Body of pancreas (tissue), 4 donors: Measurements from ENCODE around the gene TMEM94. TPM values are rescaled to one million over a fixed set of nuclear protein-coding genes. Genes with fewer than 3 reads are reported as not detected.
"Not testable (repeated sequence)": the region's sequence is repeated elsewhere in the genome, so short reads cannot be mapped to it uniquely, and the experiment has no call there.

Experiments used
- ATAC-seq: fragments of 150-250 bp; one replicate; pipeline ENCODE4 v1.9.1; 2016
- DNase-seq, 4 donors: peaks; one replicate each; pipeline ENCODE4 v3.0.0-alpha.2; 2019
- H3K27ac ChIP-seq, 4 donors: fragments of 200-600 bp; sonication (generic); 1 replicate in 3 of 4; 2 replicates in 1 of 4; pipeline versions ENCODE4 v1.5.1 to v1.6.1; 2016 to 2019; ENCODE audit warnings: mild to moderate bottlenecking in 1 of 4, mixed read lengths in 1 of 4, moderate library complexity in 1 of 4
- H3K27me3 ChIP-seq, 2 donors: fragments of 200-600 bp; sonication (generic); one replicate each; pipeline ENCODE4 v1.6.0; 2016; ENCODE audit warnings: mild to moderate bottlenecking in 1 of 2
- H3K36me3 ChIP-seq, 2 donors: fragments of 200-600 bp; sonication (generic); replicated peaks in 1 of 2; 2 replicates each; pipeline ENCODE4 v1.5.1; 2016; ENCODE audit warnings: low read depth in 2 of 2; ENCODE audit not compliant: insufficient read depth in 1 of 2
- H3K4me1 ChIP-seq: fragments of 200-600 bp; sonication (generic); one replicate; pipeline ENCODE4 v1.6.0; 2016
- H3K4me3 ChIP-seq, 2 donors: fragments of 200-600 bp; sonication (generic); 1 replicate in 1 of 2; 2 replicates in 1 of 2; pipeline ENCODE4 v1.5.1; 2016 to 2019
- H3K9me3 ChIP-seq, 3 donors: fragments of 200-600 bp; sonication (generic); 1 replicate in 2 of 3; 2 replicates in 1 of 3; pipeline ENCODE4 v1.5.1; 2016
- POLR2A ChIP-seq, 3 donors: fragments of 450-650 bp; IDR thresholded peaks; one replicate each; pipeline ENCODE4 v1.6.1; 2016; ENCODE audit warnings: antibody characterized with exemption in 3 of 3, mild to moderate bottlenecking in 2 of 3
- WGBS, 2 donors: methylation state at CpG; one replicate each; pipeline ENCODE4 v1.1.5; 2017; 5-methylcytosine and 5-hydroxymethylcytosine counted together
- intact Hi-C: fragments of 100-400 bp; cut with DNase I; formaldehyde crosslinking; loops from one replicate; pipeline ENCODE4 v1.15.1; 2023
- total RNA-seq, 2 donors: library from RNA; depleted of rRNA; stranded (reverse); fragments of >200 nt; gene quantifications; one replicate each; pipeline ENCODE4 v1.1.0, GENCODE V29; 2016
- TF ChIP-seq, protein P1 (sequence below), 7 experiments: fragments of 450-650 bp in 4 of 7; fragments of 200-600 bp in 3 of 7; sonication (generic) in 3 of 7; IDR thresholded peaks; one replicate each; pipeline ENCODE4 v1.5.1; 2016 to 2019; ENCODE audit warnings: antibody characterized with exemption in 7 of 7

TMEM94 gene
- total RNA-seq, 2 donors from 2014 or later: 27.2 to 145 TPM

DNA sequence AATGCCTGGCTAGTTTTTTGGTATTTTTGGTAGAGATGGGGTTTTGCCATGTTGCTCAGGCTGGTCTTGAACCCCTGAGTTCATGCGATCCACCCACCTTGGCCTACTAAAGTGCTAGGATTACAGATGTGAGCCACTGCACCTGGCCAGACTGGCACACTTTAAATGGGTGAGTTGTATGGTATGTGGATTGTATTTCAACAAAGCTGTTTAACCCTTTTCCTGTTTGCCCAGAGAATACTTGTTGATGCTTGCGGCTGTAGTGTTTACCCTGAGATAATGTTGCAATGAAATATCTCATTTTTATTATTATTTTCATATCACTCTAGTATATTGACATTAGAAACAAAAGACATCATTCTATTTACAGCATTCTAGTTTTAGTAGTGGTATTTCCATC lies 17.1 kb upstream of the TMEM94 start:
- DNase-seq (no peak), ATAC-seq (no peak)
- no peak overlapping the region for H3K4me3 ChIP-seq
- no peaks in the 10 kb centered on the region for H3K9me3 ChIP-seq
- no peaks in the 10 kb centered on the region for H3K36me3 ChIP-seq
- H3K4me1 ChIP-seq: no peaks in the 10 kb centered on the region
- 67 to 73% methylated on average over 2 of the region's 2 CpGs for WGBS, 2 donors
- no peak overlapping the region for H3K27ac ChIP-seq
- TF ChIP-seq, protein P1, sequence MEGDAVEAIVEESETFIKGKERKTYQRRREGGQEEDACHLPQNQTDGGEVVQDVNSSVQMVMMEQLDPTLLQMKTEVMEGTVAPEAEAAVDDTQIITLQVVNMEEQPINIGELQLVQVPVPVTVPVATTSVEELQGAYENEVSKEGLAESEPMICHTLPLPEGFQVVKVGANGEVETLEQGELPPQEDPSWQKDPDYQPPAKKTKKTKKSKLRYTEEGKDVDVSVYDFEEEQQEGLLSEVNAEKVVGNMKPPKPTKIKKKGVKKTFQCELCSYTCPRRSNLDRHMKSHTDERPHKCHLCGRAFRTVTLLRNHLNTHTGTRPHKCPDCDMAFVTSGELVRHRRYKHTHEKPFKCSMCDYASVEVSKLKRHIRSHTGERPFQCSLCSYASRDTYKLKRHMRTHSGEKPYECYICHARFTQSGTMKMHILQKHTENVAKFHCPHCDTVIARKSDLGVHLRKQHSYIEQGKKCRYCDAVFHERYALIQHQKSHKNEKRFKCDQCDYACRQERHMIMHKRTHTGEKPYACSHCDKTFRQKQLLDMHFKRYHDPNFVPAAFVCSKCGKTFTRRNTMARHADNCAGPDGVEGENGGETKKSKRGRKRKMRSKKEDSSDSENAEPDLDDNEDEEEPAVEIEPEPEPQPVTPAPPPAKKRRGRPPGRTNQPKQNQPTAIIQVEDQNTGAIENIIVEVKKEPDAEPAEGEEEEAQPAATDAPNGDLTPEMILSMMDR (IDR thresholded peaks at IDR 0.05): no peak
- no peak for TF ChIP-seq POLR2A (IDR thresholded peaks at IDR 0.05)
- H3K27me3 ChIP-seq: no peaks in the 10 kb centered on the region
- intact Hi-C loops: no loop called here

- DNase-seq (no peak), ATAC-seq (peak; percentile 33)
- peak overlapping the region in 2 of 4 donors; percentile 5 to 45 for H3K27ac ChIP-seq
These were observed 15.5 kb upstream of the TMEM94 start for GRCh38 chr17:75440738-75441448.

GRCh38 chr17:75442168-75443103 lies 14.0 kb upstream of the TMEM94 start:
- DNase-seq: no peak
- no peaks in the 10 kb centered on the region for H3K4me1 ChIP-seq
- H3K36me3 ChIP-seq: no peaks in the 10 kb centered on the region
- no peaks in the 10 kb centered on the region for H3K27me3 ChIP-seq
- H3K9me3 ChIP-seq: no peaks in the 10 kb centered on the region
- no peak overlapping the region for H3K27ac ChIP-seq
- ATAC-seq: no peak
- no peak overlapping the region for H3K4me3 ChIP-seq
- intact Hi-C loops: no loop called here
- WGBS, 2 donors: 86 to 87% methylated on average over 4 of the region's 4 CpGs
- TF ChIP-seq, protein P1 (IDR thresholded peaks at IDR 0.05): no peak
- no peak for TF ChIP-seq POLR2A (IDR thresholded peaks at IDR 0.05)

More at GRCh38 chr17:75440738-75441448, 15.5 kb upstream of the TMEM94 start:
- no peak overlapping the region for H3K4me3 ChIP-seq
- no peaks in the 10 kb centered on the region for H3K9me3 ChIP-seq
- H3K27me3 ChIP-seq: no peaks in the 10 kb centered on the region
- WGBS, 2 donors: 43 to 51% methylated on average over 10 of the region's 10 CpGs
- H3K4me1 ChIP-seq: no peaks in the 10 kb centered on the region
- TF ChIP-seq POLR2A (IDR thresholded peaks at IDR 0.05): no peak
- TF ChIP-seq, protein P1 (IDR thresholded peaks at IDR 0.05): no peak
- H3K36me3 ChIP-seq: no peaks in the 10 kb centered on the region
- intact Hi-C loops: no loop called here

DNA sequence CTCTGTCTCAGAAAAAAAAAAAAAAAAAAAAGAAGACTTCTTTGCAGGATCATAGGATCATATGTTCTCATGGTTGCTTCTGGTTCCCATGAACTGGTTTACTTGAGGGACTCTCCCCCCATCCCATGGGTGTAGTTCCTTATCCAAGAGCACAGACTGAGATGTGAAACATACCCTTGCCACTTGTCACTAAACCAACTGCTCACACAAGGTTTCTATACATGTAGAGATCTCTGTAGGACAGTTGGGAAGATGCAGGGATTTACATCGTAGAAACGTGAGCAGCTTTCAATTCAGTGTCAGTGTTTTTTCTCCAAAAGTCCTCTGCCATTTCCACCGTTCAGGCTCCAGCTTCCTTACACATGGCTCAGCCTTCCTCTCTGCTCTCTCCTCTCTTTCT lies 11.1 kb upstream of the TMEM94 start:
- Histone ChIP-seq H3K36me3 (no peaks in the 10 kb centered on the region), H3K4me3 (no peak overlapping the region), H3K27me3 (no peaks in the 10 kb centered on the region), H3K4me1 (no peaks in the 10 kb centered on the region), H3K9me3 (no peaks in the 10 kb centered on the region), H3K27ac (no peak overlapping the region)
- no peak for DNase-seq
- ATAC-seq: no peak
- WGBS, 2 donors: 65 to 77% methylated on average over 3 of the region's 3 CpGs
- TF ChIP-seq, protein P1 (IDR thresholded peaks at IDR 0.05): no peak
- TF ChIP-seq POLR2A (IDR thresholded peaks at IDR 0.05): no peak
- intact Hi-C loops: no loop called here

DNA sequence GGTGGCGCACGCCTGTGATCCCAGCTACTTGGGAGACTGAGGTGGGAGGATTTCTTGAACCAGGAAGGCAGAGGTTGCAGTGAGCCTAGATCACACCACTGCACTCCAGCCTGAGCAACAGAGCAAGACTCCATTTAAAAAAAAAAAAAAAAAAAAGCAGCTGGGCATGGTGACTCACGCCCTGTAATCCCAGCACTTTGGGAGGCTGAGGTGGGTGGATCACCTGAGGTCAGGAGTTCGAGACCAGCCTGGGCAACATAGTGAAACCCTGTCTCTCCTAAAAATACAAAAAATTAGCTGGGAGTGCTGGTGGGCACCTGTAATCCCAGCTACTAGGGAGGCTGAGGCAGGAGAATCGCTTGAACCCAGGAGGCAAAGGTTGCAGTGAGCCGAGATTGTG lies 10.5 kb upstream of the TMEM94 start:
- H3K27me3 ChIP-seq, H3K4me1 ChIP-seq, ATAC-seq, H3K9me3 ChIP-seq, intact Hi-C loops, H3K36me3 ChIP-seq, H3K27ac ChIP-seq, DNase-seq, H3K4me3 ChIP-seq: not testable (repeated sequence)
- 80 to 89% methylated on average over 6 of the region's 6 CpGs for WGBS, 2 donors
